Activated naive CD8-positive, alpha-beta T cell treated with anti-CD3 and anti-CD28 coated beads, Interleukin-2, amount 10 ng/mL, durations not matched to agents 7 days and 5 days (primary cell): ENCODE data around the gene TSPEAR. TPM values are rescaled to one million over a fixed set of nuclear protein-coding genes. Genes with fewer than 3 reads are reported as not detected.
A peak's percentile ranks its signal among the peaks of the same experiment; 100 is the strongest.
"Not testable (repeated sequence)": the region's sequence is repeated elsewhere in the genome, so short reads cannot be mapped to it uniquely, and the experiment has no call there.

Source experiments
- ATAC-seq: fragments of 150-1000 bp; cut with Tn5 transposase; one replicate; pipeline ENCODE4 v1.10.0; 2021; ENCODE audit warnings: low read depth, moderate library complexity
- POLR2A ChIA-PET: fragments of 350-600 bp; sonication (Branson Sonifier 250); formaldehyde crosslinking; loops from one replicate; lab custom pipeline; 2021; ENCODE audit warnings: antibody characterized with exemption; lab: Charles Lee
- DNase-seq: peaks from one replicate; pipeline ENCODE4 v3.0.0; 2021
- H3K27ac Mint-ChIP-seq: one replicate; pipeline ENCODE4 v1.8.0; 2022; ENCODE audit warnings: mild to moderate bottlenecking, mixed read lengths
- H3K27me3 Mint-ChIP-seq: one replicate; pipeline ENCODE4 v1.8.0; 2022; ENCODE audit warnings: mild to moderate bottlenecking, moderate library complexity, mixed read lengths
- H3K36me3 Mint-ChIP-seq: one replicate; pipeline ENCODE4 v1.8.0; 2021; ENCODE audit warnings: mild to moderate bottlenecking, mixed read lengths
- H3K4me1 Mint-ChIP-seq: one replicate; pipeline ENCODE4 v1.8.0; 2021; ENCODE audit warnings: mixed read lengths
- H3K4me3 Mint-ChIP-seq: one replicate; pipeline ENCODE4 v1.8.0; 2022; ENCODE audit warnings: mild to moderate bottlenecking, moderate library complexity, mixed read lengths
- H3K9me3 Mint-ChIP-seq: one replicate; pipeline ENCODE4 v1.8.0; 2021; ENCODE audit warnings: mixed read lengths
- total RNA-seq, 2 experiments: library from RNA; stranded (reverse); gene quantifications; one replicate each; pipeline ENCODE4 v1.2.3, GENCODE V29; 2021

TSPEAR gene
- total RNA-seq, 2 experiments from 2014 or later, result not detected

- Mint-ChIP-seq H3K9me3 (peaks cover 33% of the 10 kb centered on the region), H3K27me3 (no peaks in the 10 kb centered on the region), H3K4me3 (peak overlapping the region; percentile 48), H3K36me3 (peaks cover 25% of the 10 kb centered on the region), H3K4me1 (peaks cover 21% of the 10 kb centered on the region), H3K27ac (peak overlapping the region; percentile 79)
- DNase-seq (no peak), ATAC-seq (peak; percentile 97)
- POLR2A ChIA-PET, result interaction anchor here (1.2 to 1.3 kb wide), 4 partner anchors 10 to 71 kb away, joined by 3 to 8 read pairs (median 4); partner anchors contain the start of genes KRTAP12-1 and KRTAP12-3
Observed at GRCh38 chr21:44618909-44619308, 92.5 kb downstream of the TSPEAR start.

- H3K36me3 Mint-ChIP-seq, result peaks cover 25% of the 10 kb centered on the region
- H3K27ac Mint-ChIP-seq, result peak overlapping the region; percentile 79
- H3K9me3 Mint-ChIP-seq, result peaks cover 32% of the 10 kb centered on the region
- peak overlapping the region; percentile 48 for H3K4me3 Mint-ChIP-seq
- POLR2A ChIA-PET, result interaction anchor here (1.2 to 1.3 kb wide), 4 partner anchors 10 to 71 kb away, joined by 3 to 8 read pairs (median 4); partner anchors contain the start of genes KRTAP12-1 and KRTAP12-3
- H3K4me1 Mint-ChIP-seq, result peaks cover 21% of the 10 kb centered on the region
- DNase-seq (no peak), ATAC-seq (peak; percentile 39)
- H3K27me3 Mint-ChIP-seq, result no peaks in the 10 kb centered on the region
Observed at GRCh38 chr21:44618504-44618903, 92.9 kb downstream of the TSPEAR start.

- DNase-seq, result no peak
- Mint-ChIP-seq H3K4me1 (peaks cover 21% of the 10 kb centered on the region), H3K36me3 (peaks cover 23% of the 10 kb centered on the region), H3K27ac (no peak overlapping the region), H3K9me3 (peaks cover 23% of the 10 kb centered on the region), H3K4me3 (no peak overlapping the region), H3K27me3 (no peaks in the 10 kb centered on the region)
- POLR2A ChIA-PET, result no interaction called here
- no peak for ATAC-seq
Observed at GRCh38 chr21:44617071-44617501, 94.3 kb downstream of the TSPEAR start.

GRCh38 chr21:44616591-44616926 lies 94.8 kb downstream of the TSPEAR start:
- H3K36me3 Mint-ChIP-seq, result peaks cover 23% of the 10 kb centered on the region
- DNase-seq, result no peak
- peaks cover 21% of the 10 kb centered on the region for H3K4me1 Mint-ChIP-seq
- POLR2A ChIA-PET, result no interaction called here
- no peaks in the 10 kb centered on the region for H3K27me3 Mint-ChIP-seq
- H3K9me3 Mint-ChIP-seq, result peaks cover 21% of the 10 kb centered on the region
- no peak overlapping the region for H3K4me3 Mint-ChIP-seq
- peak overlapping the region; percentile 9 for H3K27ac Mint-ChIP-seq
- no peak for ATAC-seq

DNA sequence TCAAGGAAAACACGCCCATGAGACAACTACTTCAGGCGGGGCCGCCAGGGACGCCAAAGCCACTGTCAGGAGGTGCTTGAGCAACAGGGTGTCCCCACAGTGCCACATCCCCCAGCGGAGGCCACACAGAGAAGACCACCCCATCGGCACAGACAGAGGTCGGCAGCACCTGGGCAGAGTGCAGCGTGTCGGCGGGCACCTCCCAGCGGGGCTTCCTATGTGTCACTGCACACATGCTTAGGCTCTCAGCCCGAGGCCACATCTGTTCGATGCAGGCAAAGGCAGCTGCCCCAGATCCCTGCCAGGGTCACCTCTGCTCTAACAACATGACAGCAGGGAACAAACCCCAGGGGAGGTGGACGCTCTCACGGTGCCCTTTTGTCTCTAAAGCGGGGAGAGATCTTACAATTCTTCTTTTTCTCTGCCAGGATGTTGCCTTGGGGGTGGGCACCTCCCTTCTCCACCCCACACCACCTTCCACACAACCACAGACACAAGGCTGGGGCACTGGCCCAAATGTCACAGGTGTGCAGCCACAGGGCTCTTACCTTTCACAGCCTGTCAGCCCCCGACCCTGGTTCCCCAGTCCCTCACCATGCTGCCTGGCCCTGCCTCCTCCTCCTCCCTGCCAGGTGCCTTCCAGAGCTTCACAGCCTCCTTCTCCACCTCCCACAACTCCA lies 95.3 kb downstream of the TSPEAR start:
- H3K9me3 Mint-ChIP-seq, result peaks cover 24% of the 10 kb centered on the region
- H3K36me3 Mint-ChIP-seq, result peaks cover 23% of the 10 kb centered on the region
- ATAC-seq (no peak), DNase-seq (no peak)
- H3K27ac Mint-ChIP-seq, result peak overlapping the region; percentile 9
- no peak overlapping the region for H3K4me3 Mint-ChIP-seq
- H3K4me1 Mint-ChIP-seq, result peaks cover 21% of the 10 kb centered on the region
- no peaks in the 10 kb centered on the region for H3K27me3 Mint-ChIP-seq
- POLR2A ChIA-PET, result no interaction called here

GRCh38 chr21:44615466-44615865 lies 95.9 kb downstream of the TSPEAR start:
- Mint-ChIP-seq H3K36me3 (peaks cover 19% of the 10 kb centered on the region), H3K27ac (no peak overlapping the region), H3K27me3 (no peaks in the 10 kb centered on the region), H3K4me1 (peaks cover 21% of the 10 kb centered on the region), H3K9me3 (peaks cover 19% of the 10 kb centered on the region), H3K4me3 (no peak overlapping the region)
- POLR2A ChIA-PET, result no interaction called here
- DNase-seq, result no peak
- ATAC-seq, result no peak

DNA sequence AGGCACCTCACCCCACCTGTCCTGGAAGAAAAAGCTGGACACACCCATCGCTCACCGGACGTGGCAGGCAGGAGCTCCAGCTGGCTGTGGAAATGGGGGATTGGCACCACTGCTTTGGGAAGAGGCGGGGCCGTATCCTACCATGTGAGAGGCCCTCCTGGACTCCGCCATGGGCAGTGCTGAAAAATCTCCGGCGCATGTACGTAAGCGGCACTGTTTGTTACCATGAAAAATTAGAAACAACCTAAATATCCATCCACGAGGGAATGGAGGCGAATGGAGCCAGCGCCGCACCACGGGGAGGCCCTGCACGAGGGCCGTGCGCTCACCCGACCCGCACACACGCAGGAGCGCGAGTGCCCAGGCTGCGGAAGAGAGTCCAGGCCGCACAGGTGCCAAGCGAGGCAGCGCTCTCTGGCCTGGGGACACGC lies 96.4 kb downstream of the TSPEAR start:
- H3K9me3 Mint-ChIP-seq, result peaks cover 17% of the 10 kb centered on the region
- POLR2A ChIA-PET, result no interaction called here
- H3K27me3 Mint-ChIP-seq, result no peaks in the 10 kb centered on the region
- H3K4me3 Mint-ChIP-seq, result no peak overlapping the region
- peaks cover 21% of the 10 kb centered on the region for H3K4me1 Mint-ChIP-seq
- H3K27ac Mint-ChIP-seq, result no peak overlapping the region
- no peak for ATAC-seq
- DNase-seq, result no peak
- peaks cover 16% of the 10 kb centered on the region for H3K36me3 Mint-ChIP-seq

DNA sequence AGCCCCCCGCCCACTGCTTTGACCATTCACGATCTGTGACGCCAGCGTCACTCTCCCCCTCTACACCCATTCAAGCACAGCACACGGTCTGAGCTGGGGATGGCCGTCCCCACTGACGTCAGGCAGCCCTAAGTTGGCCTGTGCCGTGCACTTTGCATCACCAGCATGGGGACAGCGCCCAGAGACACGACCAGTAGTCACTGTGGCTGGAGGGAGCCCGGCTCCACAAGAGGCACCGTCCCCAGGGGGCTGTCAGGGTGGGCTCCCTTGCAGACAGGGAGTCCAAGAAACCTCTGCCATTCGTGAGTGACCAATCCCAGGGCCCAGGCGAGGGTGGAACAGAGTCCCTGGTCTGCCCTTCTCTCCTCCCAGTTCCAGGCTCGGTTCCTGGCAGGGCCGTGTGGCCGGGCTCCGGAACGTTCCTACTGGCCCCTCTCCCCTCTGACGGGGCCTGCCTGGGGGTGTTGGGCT lies 97.2 kb downstream of the TSPEAR start:
- DNase-seq (no peak), ATAC-seq (no peak)
- H3K9me3 Mint-ChIP-seq, result peaks cover 15% of the 10 kb centered on the region
- H3K4me3 Mint-ChIP-seq, result no peak overlapping the region
- H3K4me1 Mint-ChIP-seq, result peaks cover 15% of the 10 kb centered on the region
- H3K36me3 Mint-ChIP-seq, result peaks cover 8% of the 10 kb centered on the region
- POLR2A ChIA-PET, result no interaction called here
- H3K27me3 Mint-ChIP-seq, result peaks cover 2% of the 10 kb centered on the region
- no peak overlapping the region for H3K27ac Mint-ChIP-seq

DNA sequence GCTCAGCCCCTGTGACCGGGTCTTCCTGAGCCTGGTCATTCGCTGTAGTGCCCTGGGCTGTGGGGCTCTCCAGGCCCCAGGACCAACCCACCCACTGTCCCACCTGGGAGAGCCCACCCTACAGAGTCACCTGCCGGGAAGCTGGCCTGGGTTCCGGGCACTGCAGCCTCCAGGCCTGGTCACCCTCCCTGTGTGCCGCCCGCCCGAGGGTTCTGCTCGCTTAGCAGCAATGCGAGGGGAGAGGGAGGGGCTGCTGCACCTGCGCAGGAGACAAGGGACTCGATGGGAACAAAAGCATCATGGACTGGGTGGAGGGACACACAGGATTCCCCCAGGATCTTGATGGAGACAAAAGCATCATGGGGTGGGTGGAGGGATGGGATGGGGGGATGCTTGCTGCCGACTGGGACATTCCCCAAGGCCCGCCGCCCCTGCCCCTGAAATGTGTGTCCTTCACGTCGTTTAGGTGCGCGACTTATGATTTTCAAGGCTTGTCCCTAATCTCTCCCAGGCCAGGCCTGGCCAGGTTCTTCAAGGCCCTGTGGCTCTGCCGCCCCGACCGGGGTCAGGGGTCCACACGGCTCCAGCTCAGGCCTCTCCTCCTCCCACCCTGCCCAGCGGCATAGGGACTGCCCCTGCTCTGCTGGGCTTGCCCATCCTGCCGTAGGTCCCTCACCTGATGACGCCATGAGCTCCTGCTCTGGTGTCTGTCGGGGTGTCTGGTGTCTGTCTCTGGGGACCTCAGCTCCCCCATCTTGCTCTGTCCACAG lies 97.8 kb downstream of the TSPEAR start:
- Mint-ChIP-seq H3K4me3 (no peak overlapping the region), H3K27ac (no peak overlapping the region), H3K4me1 (peaks cover 9% of the 10 kb centered on the region), H3K9me3 (peaks cover 15% of the 10 kb centered on the region), H3K36me3 (peaks cover 6% of the 10 kb centered on the region), H3K27me3 (peaks cover 7% of the 10 kb centered on the region)
- ATAC-seq, result no peak
- DNase-seq, result no peak
- POLR2A ChIA-PET, result no interaction called here

- no peak for ATAC-seq
- Mint-ChIP-seq H3K27me3 (peaks cover 7% of the 10 kb centered on the region), H3K4me3 (no peak overlapping the region), H3K4me1 (peaks cover 4% of the 10 kb centered on the region), H3K9me3 (peaks cover 15% of the 10 kb centered on the region), H3K36me3 (peaks cover 3% of the 10 kb centered on the region), H3K27ac (no peak overlapping the region)
- POLR2A ChIA-PET, result no interaction called here
- DNase-seq, result no peak
Observed at GRCh38 chr21:44612669-44613229, 98.6 kb downstream of the TSPEAR start.

DNA sequence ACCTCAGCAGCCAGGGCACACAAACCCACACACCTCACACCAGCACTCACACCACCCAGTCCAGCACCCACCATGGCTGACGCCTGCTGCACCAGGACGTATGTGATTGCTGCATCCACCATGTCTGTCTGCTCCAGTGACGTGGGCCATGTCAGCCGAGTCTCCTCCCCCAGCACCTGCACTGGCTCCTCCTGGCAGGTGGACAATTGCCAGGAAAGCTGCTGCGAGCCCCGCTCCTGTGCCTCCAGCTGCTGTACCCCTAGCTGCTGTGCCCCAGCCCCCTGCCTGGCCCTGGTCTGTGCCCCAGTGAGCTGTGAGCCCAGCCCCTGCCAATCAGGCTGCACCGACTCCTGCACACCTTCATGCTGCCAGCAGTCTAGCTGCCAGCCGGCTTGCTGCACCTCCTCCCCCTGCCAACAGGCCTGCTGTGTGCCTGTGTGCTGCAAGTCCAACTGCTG lies 99.3 kb downstream of the TSPEAR start, which contains the start of gene KRTAP10-8:
Gene KRTAP10-8, plus strand, starts transcription at position 51 of the 458 bp plus-strand sequence. Its CDS starts 22 bp downstream, at position 73.
- Mint-ChIP-seq H3K36me3 (peaks cover 2% of the 10 kb centered on the region), H3K9me3 (peaks cover 16% of the 10 kb centered on the region), H3K27ac (no peak within 1 kb of the TSS), H3K27me3 (peaks cover 7% of the 10 kb centered on the region), H3K4me1 (peaks cover 4% of the 10 kb centered on the region), H3K4me3 (no peak within 1 kb of the TSS)
- POLR2A ChIA-PET, result no interaction called here
- no peak for ATAC-seq
- no peak for DNase-seq

- peaks cover 2% of the 10 kb centered on the region for H3K36me3 Mint-ChIP-seq
- POLR2A ChIA-PET, result no interaction called here
- H3K4me3 Mint-ChIP-seq, result no peak overlapping the region
- H3K9me3 Mint-ChIP-seq, result peaks cover 18% of the 10 kb centered on the region
- DNase-seq (no peak), ATAC-seq (no peak)
- peaks cover 4% of the 10 kb centered on the region for H3K4me1 Mint-ChIP-seq
- H3K27ac Mint-ChIP-seq, result no peak overlapping the region
- H3K27me3 Mint-ChIP-seq, result peaks cover 7% of the 10 kb centered on the region
Observed at GRCh38 chr21:44611551-44611950, 99.8 kb downstream of the TSPEAR start.

DNA sequence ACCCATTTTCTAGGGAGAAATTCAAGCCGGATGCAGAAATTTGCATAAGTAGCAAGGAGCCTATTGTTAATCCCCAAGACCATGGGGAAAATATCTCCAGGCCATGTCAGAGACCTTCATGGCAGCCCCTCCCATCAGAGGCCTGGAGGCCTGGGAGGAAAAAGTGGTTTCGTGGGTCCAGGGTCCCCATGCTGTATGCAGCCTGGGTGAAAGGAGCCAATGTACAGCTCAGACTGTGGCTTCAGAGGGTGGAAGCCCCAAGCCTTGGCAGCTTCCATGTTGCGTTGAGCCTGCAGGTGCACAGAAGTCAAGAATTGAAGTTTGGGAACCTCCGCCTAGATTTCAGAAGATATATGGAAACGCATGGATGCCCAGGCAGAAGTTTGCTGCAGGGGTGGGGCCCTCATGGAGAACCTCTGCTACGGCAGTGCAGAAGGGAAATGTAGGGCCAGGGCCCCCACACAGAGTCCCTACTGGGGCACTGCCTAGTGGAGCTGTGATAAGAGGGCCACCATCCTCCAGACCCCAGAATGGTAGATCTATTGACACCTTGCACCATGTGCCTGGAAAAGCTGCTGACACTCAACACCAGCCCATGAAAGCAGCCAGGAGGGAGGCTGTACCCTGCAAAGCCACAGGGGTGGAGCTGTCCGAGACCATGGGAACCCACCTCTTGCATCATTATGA lies 101.1 kb downstream of the TSPEAR start:
- H3K27ac Mint-ChIP-seq, H3K4me3 Mint-ChIP-seq, H3K27me3 Mint-ChIP-seq, H3K36me3 Mint-ChIP-seq, ATAC-seq, DNase-seq, POLR2A ChIA-PET, H3K4me1 Mint-ChIP-seq: not testable (repeated sequence)
- peaks cover 22% of the 10 kb centered on the region for H3K9me3 Mint-ChIP-seq
